Neural cell (in vitro differentiated cells): ENCODE measurements around the gene FGF8.

Experiments used
- EP300 ChIP-seq: fragments of 450-650 bp; conservative IDR thresholded peaks from 2 replicates; pipeline ENCODE4 v1.6.1; 2014; ENCODE audit warnings: antibody characterized with exemption, mild to moderate bottlenecking, moderate library complexity; ENCODE audit not compliant: poor library complexity, severe bottlenecking
- RAD21 ChIP-seq: fragments of 450-650 bp; conservative IDR thresholded peaks from 2 replicates; pipeline ENCODE4 v1.6.1; 2014; ENCODE audit warnings: antibody characterized with exemption, mild to moderate bottlenecking, moderate library complexity
- TF ChIP-seq, protein P1 (sequence below): fragments of 450-650 bp; IDR thresholded peaks from 2 replicates; pipeline ENCODE4 v1.5.1; 2014; ENCODE audit warnings: antibody characterized with exemption, mild to moderate bottlenecking, moderate library complexity; ENCODE audit not compliant: poor library complexity, severe bottlenecking

DNA sequence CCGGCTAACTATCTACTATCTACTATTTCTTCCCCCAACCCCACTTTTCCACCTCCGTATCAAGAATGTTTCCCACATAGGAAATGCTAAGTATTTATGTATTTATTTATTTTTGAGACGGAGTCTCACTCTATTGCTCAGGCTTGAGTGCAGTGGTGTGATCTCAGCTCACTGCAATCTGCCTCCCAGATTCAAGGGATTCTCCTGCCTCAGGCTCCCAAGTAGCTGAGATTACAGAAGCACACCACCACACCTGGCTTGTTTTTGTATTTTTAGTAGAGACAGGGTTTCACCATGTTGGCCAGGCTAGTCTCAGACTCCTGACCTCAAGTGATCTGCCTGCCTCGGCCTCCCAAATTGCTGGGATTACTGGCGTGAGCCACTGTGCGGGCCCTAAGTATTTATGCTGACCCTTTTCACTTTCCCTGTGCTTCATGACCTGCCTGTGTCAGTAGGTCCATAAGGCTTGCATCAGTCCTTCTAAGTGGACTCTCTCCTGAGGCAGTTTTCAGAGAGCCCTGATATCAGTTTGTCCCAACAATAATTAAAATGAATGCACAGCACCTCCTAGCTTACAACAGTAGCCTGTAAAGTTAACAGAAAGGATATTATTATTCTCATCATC, 55.2 kb downstream of the FGF8 start:
- TF ChIP-seq RAD21 (no peak), EP300 (no peak)
- TF ChIP-seq, protein P1, sequence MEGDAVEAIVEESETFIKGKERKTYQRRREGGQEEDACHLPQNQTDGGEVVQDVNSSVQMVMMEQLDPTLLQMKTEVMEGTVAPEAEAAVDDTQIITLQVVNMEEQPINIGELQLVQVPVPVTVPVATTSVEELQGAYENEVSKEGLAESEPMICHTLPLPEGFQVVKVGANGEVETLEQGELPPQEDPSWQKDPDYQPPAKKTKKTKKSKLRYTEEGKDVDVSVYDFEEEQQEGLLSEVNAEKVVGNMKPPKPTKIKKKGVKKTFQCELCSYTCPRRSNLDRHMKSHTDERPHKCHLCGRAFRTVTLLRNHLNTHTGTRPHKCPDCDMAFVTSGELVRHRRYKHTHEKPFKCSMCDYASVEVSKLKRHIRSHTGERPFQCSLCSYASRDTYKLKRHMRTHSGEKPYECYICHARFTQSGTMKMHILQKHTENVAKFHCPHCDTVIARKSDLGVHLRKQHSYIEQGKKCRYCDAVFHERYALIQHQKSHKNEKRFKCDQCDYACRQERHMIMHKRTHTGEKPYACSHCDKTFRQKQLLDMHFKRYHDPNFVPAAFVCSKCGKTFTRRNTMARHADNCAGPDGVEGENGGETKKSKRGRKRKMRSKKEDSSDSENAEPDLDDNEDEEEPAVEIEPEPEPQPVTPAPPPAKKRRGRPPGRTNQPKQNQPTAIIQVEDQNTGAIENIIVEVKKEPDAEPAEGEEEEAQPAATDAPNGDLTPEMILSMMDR: no peak
